GM12801 (cell line): ENCODE data around the gene GTF2A1.

Experiments
- CTCF ChIP-seq: IDR thresholded peaks from one replicate; pipeline ENCODE4 v1.5.1; 2011; ENCODE audit warnings: control low read depth; ENCODE audit not compliant: insufficient read length; ENCODE audit errors: extremely low read depth

Gene GTF2A1

GRCh38 chr14:81243499-81243898, 22.7 kb upstream of the GTF2A1 start:
- no peak for TF ChIP-seq CTCF

- TF ChIP-seq CTCF = no peak
Observed at GRCh38 chr14:81236138-81236537, 15.4 kb upstream of the GTF2A1 start.

- TF ChIP-seq CTCF = no peak
Observed at GRCh38 chr14:81235096-81235495, 14.3 kb upstream of the GTF2A1 start.

GRCh38 chr14:81234278-81234677, 13.5 kb upstream of the GTF2A1 start:
- no peak for TF ChIP-seq CTCF

- no peak for TF ChIP-seq CTCF
Observed at GRCh38 chr14:81233615-81234014, 12.9 kb upstream of the GTF2A1 start.

- no peak for TF ChIP-seq CTCF
Observed at GRCh38 chr14:81231540-81231939, 10.8 kb upstream of the GTF2A1 start.

- no peak for TF ChIP-seq CTCF
Observed at GRCh38 chr14:81224222-81224621, 3.5 kb upstream of the GTF2A1 start.

GRCh38 chr14:81222691-81223090, 1.9 kb upstream of the GTF2A1 start:
- no peak for TF ChIP-seq CTCF
